Measurements from ENCODE around the gene TMEM121. TPM values are rescaled to one million over a fixed set of nuclear protein-coding genes. Genes with fewer than 3 reads are reported as not detected.
"Not testable (repeated sequence)": the region's sequence is repeated elsewhere in the genome, so short reads cannot be mapped to it uniquely, and the experiment has no call there.

TMEM121 gene
- total RNA-seq, 4 donors from 2014 or later, result 1.7 to 4.2 (median 2.7) TPM

- TF ChIP-seq POLR2A (IDR thresholded peaks at IDR 0.05), result no peak
- no peak for TF ChIP-seq EP300 (IDR thresholded peaks at IDR 0.05)
- no peak for TF ChIP-seq CTCF (IDR thresholded peaks at IDR 0.05)
- no peak for TF ChIP-seq POLR2AphosphoS5 (IDR thresholded peaks at IDR 0.05)
- Histone ChIP-seq H3K4me1 (no peaks in the 10 kb centered on the region), H3K9me3 (no peaks in the 10 kb centered on the region), H3K4me3 (no peak overlapping the region), H3K36me3 (no peaks in the 10 kb centered on the region), H3K27ac (no peak overlapping the region), H3K27me3 (no peaks in the 10 kb centered on the region)
- DNase-seq (ENCODE audit: low spot score in 2 of 2), result no peak
- 80% methylated on average over 13 of the region's 14 CpGs for WGBS
Observed at GRCh38 chr14:105577314-105577861, 51.0 kb downstream of the TMEM121 start.

DNA sequence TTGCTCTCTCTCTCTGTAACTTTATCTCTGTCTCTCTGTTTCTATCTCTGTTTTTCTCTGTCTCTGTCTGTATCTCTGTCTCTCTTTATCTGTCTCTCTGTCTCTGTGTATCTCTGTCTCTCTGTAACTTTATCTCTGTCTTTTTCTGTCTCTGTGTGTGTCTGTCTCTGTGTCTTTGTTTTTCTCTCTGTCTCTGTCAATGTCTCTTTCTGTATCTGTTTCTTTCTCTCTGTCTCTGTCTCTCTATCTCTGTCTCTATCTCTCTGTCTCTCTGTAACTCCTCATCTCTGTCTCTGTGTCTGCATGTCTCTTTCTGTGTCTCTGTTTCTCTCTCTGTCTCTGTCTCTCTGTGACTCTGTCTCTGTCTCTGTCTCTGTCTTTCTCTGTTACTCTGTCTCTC lies 51.7 kb downstream of the TMEM121 start:
- no peak for DNase-seq (ENCODE audit: low spot score in 2 of 2)
- TF ChIP-seq CTCF (IDR thresholded peaks at IDR 0.05) (no peak), EP300 (IDR thresholded peaks at IDR 0.05) (no peak), POLR2AphosphoS5 (IDR thresholded peaks at IDR 0.05) (no peak), POLR2A (IDR thresholded peaks at IDR 0.05) (no peak)
- Histone ChIP-seq H3K27ac (no peak overlapping the region), H3K36me3 (no peaks in the 10 kb centered on the region), H3K4me3 (no peak overlapping the region), H3K9me3 (no peaks in the 10 kb centered on the region), H3K27me3 (no peaks in the 10 kb centered on the region), H3K4me1 (no peaks in the 10 kb centered on the region)

- H3K27me3 ChIP-seq; DNase-seq (ENCODE audit: low spot score in 2 of 2); H3K9me3 ChIP-seq; H3K4me1 ChIP-seq; H3K4me3 ChIP-seq; H3K27ac ChIP-seq; H3K36me3 ChIP-seq: not testable (repeated sequence)
- WGBS, result no CpG with 5 or more reads among the region's 15 CpGs
Observed at GRCh38 chr14:105579221-105579620, 52.8 kb downstream of the TMEM121 start.

Other genes with a start within 250 kb of the TMEM121 start
- 100 to 1,000 TPM in 1 of 4 donors, 10 to 100 TPM in 3; 37.9 to 102 (median 52.5) TPM for gene BRF1, start 225.6 kb upstream of the TMEM121 start, total RNA-seq
- 100 to 1,000 TPM in 1 of 4 donors, 10 to 100 TPM in 3; 41.9 to 100 (median 66.6) TPM for gene PACS2, start 211.8 kb upstream of the TMEM121 start, total RNA-seq
- under 1 TPM in 1 of 4 donors, not detected in 3; 0.80 TPM for gene TEX22, start 128.0 kb upstream of the TMEM121 start, total RNA-seq
- gene MTA1, start 106.8 kb upstream of the TMEM121 start, total RNA-seq, result 100 to 1,000 TPM in 1 of 4 donors, 10 to 100 TPM in 3; 38.1 to 107 (median 59.5) TPM
- 100 to 1,000 TPM in 2 of 4 donors, 10 to 100 TPM in 2; 70.7 to 140 (median 104) TPM for gene CRIP2, start 51.8 kb upstream of the TMEM121 start, total RNA-seq
- 100 to 1,000 TPM in 1 of 4 donors, 10 to 100 TPM in 3; 28.6 to 140 (median 76.2) TPM for gene CRIP1, start 39.7 kb upstream of the TMEM121 start, total RNA-seq
- gene TEDC1, start 35.3 kb upstream of the TMEM121 start, total RNA-seq, result 10 to 100 TPM; 11.4 to 41.0 (median 14.0) TPM